DND-41 (cell line): ENCODE data around the gene BRAT1.

Experiments
- ATAC-seq: fragments of 200-7000 bp; cut with Tn5 transposase; 3 replicates; pipeline ENCODE4 v1.9.1; 2021; ENCODE audit warnings: low read depth; ENCODE audit not compliant: insufficient read depth
- DNase-seq: peaks from one replicate; pipeline ENCODE4 v3.0.0-alpha.2; 2020
- H2AFZ ChIP-seq: 2 replicates; pipeline ENCODE4 v1.6.0; 2012; ENCODE audit warnings: low read depth, low read length
- H3K27ac ChIP-seq: 2 replicates; pipeline ENCODE4 v1.5.1; 2012; ENCODE audit warnings: low read length, inconsistent platforms
- H3K27me3 ChIP-seq: fragments of 200-600 bp; sonication (generic); 2 replicates; pipeline ENCODE4 v1.6.0; 2012; ENCODE audit warnings: low read length, mild to moderate bottlenecking, inconsistent platforms; ENCODE audit not compliant: insufficient read depth, poor library complexity
- H3K36me3 ChIP-seq: 2 replicates; pipeline ENCODE4 v1.5.1; 2012; ENCODE audit warnings: low read length, inconsistent platforms; ENCODE audit not compliant: insufficient read depth
- H3K4me1 ChIP-seq: 2 replicates; pipeline ENCODE4 v1.5.1; 2012; ENCODE audit warnings: mild to moderate bottlenecking, low read length; ENCODE audit not compliant: insufficient read depth
- H3K4me2 ChIP-seq: 2 replicates; pipeline ENCODE4 v1.6.0; 2012; ENCODE audit warnings: mild to moderate bottlenecking, moderate library complexity, low read length, inconsistent platforms; ENCODE audit not compliant: insufficient read depth
- H3K4me3 ChIP-seq, 2 experiments: fragments of 200-600 bp in 1 of 2; shearing (Covaris generic) in 1 of 2; 2 replicates each; pipeline ENCODE4 v1.5.1; 2012 to 2016; ENCODE audit warnings: inconsistent platforms in 2 of 2, low read length in 2 of 2, mild to moderate bottlenecking in 2 of 2, low read depth in 1 of 2, moderate library complexity in 1 of 2
- H3K79me2 ChIP-seq: 2 replicates; pipeline ENCODE4 v1.6.0; 2012; ENCODE audit warnings: low read length, inconsistent platforms; ENCODE audit not compliant: insufficient read depth
- H3K9ac ChIP-seq: 2 replicates; pipeline ENCODE4 v1.6.0; 2012; ENCODE audit warnings: low read depth, mild to moderate bottlenecking, inconsistent platforms, low read length, moderate library complexity
- H3K9me3 ChIP-seq: 2 replicates; pipeline ENCODE4 v1.5.1; 2012; ENCODE audit warnings: low read length, moderate library complexity, mild to moderate bottlenecking, inconsistent platforms; ENCODE audit not compliant: insufficient read depth, severe bottlenecking
- H4K20me1 ChIP-seq: 2 replicates; pipeline ENCODE4 v1.6.0; 2012; ENCODE audit warnings: low read length; ENCODE audit not compliant: insufficient read depth
- EZH2 ChIP-seq: IDR thresholded peaks from 3 replicates; pipeline ENCODE4 v1.6.1; 2012; ENCODE audit warnings: borderline replicate concordance, low read depth, mild to moderate bottlenecking, moderate library complexity, low read length, inconsistent platforms; ENCODE audit not compliant: severe bottlenecking
- TF ChIP-seq, protein P1 (sequence below): IDR thresholded peaks from 2 replicates; pipeline ENCODE4 v1.5.1; 2012; ENCODE audit warnings: borderline replicate concordance, low read length, moderate library complexity, mild to moderate bottlenecking; ENCODE audit not compliant: poor library complexity, severe bottlenecking; ENCODE audit errors: extremely low read depth

BRAT1 gene

DNA sequence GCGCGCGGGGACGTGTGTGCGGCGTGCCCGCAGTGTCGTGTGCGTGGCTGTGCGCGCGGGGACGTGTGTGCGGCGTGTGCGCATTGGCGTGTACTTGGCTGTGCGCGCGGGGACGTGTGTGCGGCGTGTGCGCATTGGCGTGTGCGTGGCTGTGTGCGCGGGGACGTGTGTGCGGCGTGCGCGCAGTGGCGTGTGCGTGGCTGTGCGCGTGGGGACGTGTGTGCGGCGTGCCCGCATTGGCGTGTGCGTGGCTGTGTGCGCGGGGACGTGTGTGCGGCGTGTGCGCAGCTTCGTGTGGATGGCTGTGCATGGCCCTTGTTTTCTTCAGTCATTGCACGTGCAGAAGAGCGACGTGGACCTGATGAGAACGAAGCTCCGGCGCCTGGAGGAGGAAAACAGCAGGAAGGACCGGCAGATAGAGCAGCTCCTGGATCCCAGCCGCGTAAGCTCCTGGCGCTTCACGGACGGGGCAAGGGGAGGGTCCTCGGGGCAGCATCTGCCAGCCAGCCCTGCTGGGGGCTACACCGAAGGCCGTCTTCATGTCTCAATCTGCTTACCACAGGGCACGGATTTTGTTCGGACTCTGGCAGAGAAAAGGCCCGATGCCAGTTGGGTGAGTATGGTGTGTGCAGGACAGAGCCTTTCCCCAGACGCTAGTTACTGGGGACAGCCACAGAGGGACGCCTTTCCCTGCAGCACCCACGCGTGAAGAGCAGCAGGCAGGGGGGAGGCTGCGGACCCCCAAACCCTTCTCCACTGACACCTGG lies 22.8 kb upstream of the BRAT1 start:
- H3K36me3 ChIP-seq: peaks cover 6% of the 10 kb centered on the region; the same call in 1 of the 2 replicates
- no peaks in the 10 kb centered on the region for H3K4me1 ChIP-seq
- H3K79me2 ChIP-seq: no peaks in the 10 kb centered on the region
- no peak overlapping the region for H3K9ac ChIP-seq
- DNase-seq: no peak
- no peak overlapping the region for H3K27ac ChIP-seq
- no peak overlapping the region for H3K4me3 ChIP-seq
- ATAC-seq: no peak
- no peaks in the 10 kb centered on the region for H3K27me3 ChIP-seq
- no peak for TF ChIP-seq EZH2
- TF ChIP-seq, protein P1, sequence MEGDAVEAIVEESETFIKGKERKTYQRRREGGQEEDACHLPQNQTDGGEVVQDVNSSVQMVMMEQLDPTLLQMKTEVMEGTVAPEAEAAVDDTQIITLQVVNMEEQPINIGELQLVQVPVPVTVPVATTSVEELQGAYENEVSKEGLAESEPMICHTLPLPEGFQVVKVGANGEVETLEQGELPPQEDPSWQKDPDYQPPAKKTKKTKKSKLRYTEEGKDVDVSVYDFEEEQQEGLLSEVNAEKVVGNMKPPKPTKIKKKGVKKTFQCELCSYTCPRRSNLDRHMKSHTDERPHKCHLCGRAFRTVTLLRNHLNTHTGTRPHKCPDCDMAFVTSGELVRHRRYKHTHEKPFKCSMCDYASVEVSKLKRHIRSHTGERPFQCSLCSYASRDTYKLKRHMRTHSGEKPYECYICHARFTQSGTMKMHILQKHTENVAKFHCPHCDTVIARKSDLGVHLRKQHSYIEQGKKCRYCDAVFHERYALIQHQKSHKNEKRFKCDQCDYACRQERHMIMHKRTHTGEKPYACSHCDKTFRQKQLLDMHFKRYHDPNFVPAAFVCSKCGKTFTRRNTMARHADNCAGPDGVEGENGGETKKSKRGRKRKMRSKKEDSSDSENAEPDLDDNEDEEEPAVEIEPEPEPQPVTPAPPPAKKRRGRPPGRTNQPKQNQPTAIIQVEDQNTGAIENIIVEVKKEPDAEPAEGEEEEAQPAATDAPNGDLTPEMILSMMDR: no peak
- H3K4me2 ChIP-seq: no peak overlapping the region
- no peak overlapping the region for H2AFZ ChIP-seq
- H3K9me3 ChIP-seq: no peaks in the 10 kb centered on the region
- no peaks in the 10 kb centered on the region for H4K20me1 ChIP-seq

DNA sequence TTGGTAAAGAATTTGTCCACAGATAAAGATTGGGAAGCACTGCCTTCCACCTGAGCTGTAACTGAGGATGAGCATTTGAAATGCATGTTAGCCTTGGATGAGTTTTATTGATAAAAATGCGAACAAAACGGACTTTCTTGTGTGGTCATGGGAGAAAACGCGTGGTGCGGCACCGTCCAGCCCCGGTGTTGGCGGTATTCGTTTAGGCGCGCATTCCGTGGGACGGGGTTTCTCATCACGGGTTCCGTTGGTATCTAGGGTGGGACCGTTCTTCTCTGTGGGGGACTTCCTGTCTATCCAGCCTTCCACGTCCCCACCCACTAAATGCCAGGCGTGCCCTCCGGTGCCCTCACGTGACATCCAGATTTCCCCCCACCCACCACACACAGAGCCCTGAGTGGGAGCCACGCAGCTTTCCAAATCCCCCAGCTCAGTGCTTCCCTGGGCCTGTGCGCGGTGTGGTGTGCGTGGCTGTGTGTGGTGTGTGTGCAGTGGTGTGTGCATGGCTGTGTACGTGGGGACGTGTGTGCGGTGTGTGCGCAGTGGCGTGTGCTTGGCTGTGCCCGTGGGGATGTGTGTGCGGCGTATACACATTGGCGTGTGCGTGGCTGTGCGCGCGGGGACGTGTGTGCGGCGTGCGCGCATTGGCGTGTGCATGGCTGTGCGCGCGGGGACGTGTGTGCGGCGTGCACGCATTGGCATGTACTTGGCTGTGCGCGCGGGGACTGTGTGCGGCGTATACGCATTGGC lies 21.6 kb upstream of the BRAT1 start:
- no peak overlapping the region for H3K27ac ChIP-seq
- no peak overlapping the region for H3K9ac ChIP-seq
- no peak overlapping the region for H3K4me2 ChIP-seq
- DNase-seq (no peak), ATAC-seq (no peak)
- H4K20me1 ChIP-seq: no peaks in the 10 kb centered on the region
- no peak overlapping the region for H2AFZ ChIP-seq
- H3K36me3 ChIP-seq: peaks cover 8% of the 10 kb centered on the region; the same call in 1 of the 2 replicates
- no peak overlapping the region for H3K4me3 ChIP-seq
- H3K27me3 ChIP-seq: no peaks in the 10 kb centered on the region
- TF ChIP-seq EZH2: no peak
- TF ChIP-seq, protein P1: no peak
- no peaks in the 10 kb centered on the region for H3K4me1 ChIP-seq
- H3K9me3 ChIP-seq: no peaks in the 10 kb centered on the region
- no peaks in the 10 kb centered on the region for H3K79me2 ChIP-seq

- TF ChIP-seq, protein P1: no peak
- TF ChIP-seq EZH2: no peak
- Histone ChIP-seq H4K20me1 (no peaks in the 10 kb centered on the region), H3K4me1 (no peaks in the 10 kb centered on the region), H2AFZ (no peak overlapping the region), H3K36me3 (peaks cover 10% of the 10 kb centered on the region; the same call in 1 of the 2 replicates), H3K27me3 (no peaks in the 10 kb centered on the region), H3K79me2 (no peaks in the 10 kb centered on the region), H3K9ac (no peak overlapping the region), H3K4me2 (no peak overlapping the region), H3K9me3 (no peaks in the 10 kb centered on the region), H3K27ac (no peak overlapping the region), H3K4me3 (no peak overlapping the region)
- DNase-seq: no peak
- ATAC-seq: no peak
Measured at GRCh38 chr7:2575733-2576340, 20.5 kb upstream of the BRAT1 start.
